ENCODE measurements around the gene NRM.

DNA sequence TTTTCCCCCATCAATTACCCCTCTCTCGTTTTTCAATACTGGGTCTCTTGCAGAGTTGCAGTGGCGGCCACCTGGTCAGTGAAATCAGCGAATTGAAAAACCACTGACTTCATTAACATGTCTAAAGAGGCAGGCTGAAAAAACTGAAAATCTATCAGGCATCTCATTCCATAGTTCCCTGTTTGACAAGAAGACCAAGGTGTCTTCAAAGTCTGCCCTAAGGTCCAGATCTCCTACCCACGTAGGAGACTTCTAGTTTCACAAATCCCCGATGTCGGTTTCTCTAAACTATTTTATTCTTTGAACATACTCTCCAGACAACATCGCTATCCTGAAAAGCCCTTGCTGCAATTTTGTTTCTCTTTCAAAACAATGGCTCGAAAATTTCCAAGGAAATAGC, 28.6 kb upstream of the NRM start:
- TF ChIP-seq, protein P1, sequence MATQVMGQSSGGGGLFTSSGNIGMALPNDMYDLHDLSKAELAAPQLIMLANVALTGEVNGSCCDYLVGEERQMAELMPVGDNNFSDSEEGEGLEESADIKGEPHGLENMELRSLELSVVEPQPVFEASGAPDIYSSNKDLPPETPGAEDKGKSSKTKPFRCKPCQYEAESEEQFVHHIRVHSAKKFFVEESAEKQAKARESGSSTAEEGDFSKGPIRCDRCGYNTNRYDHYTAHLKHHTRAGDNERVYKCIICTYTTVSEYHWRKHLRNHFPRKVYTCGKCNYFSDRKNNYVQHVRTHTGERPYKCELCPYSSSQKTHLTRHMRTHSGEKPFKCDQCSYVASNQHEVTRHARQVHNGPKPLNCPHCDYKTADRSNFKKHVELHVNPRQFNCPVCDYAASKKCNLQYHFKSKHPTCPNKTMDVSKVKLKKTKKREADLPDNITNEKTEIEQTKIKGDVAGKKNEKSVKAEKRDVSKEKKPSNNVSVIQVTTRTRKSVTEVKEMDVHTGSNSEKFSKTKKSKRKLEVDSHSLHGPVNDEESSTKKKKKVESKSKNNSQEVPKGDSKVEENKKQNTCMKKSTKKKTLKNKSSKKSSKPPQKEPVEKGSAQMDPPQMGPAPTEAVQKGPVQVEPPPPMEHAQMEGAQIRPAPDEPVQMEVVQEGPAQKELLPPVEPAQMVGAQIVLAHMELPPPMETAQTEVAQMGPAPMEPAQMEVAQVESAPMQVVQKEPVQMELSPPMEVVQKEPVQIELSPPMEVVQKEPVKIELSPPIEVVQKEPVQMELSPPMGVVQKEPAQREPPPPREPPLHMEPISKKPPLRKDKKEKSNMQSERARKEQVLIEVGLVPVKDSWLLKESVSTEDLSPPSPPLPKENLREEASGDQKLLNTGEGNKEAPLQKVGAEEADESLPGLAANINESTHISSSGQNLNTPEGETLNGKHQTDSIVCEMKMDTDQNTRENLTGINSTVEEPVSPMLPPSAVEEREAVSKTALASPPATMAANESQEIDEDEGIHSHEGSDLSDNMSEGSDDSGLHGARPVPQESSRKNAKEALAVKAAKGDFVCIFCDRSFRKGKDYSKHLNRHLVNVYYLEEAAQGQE (IDR thresholded peaks at IDR 0.05; ENCODE audit: insufficient replicate concordance, low read depth), result no peak
- TF ChIP-seq, protein P2, sequence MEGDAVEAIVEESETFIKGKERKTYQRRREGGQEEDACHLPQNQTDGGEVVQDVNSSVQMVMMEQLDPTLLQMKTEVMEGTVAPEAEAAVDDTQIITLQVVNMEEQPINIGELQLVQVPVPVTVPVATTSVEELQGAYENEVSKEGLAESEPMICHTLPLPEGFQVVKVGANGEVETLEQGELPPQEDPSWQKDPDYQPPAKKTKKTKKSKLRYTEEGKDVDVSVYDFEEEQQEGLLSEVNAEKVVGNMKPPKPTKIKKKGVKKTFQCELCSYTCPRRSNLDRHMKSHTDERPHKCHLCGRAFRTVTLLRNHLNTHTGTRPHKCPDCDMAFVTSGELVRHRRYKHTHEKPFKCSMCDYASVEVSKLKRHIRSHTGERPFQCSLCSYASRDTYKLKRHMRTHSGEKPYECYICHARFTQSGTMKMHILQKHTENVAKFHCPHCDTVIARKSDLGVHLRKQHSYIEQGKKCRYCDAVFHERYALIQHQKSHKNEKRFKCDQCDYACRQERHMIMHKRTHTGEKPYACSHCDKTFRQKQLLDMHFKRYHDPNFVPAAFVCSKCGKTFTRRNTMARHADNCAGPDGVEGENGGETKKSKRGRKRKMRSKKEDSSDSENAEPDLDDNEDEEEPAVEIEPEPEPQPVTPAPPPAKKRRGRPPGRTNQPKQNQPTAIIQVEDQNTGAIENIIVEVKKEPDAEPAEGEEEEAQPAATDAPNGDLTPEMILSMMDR (IDR thresholded peaks at IDR 0.05; ENCODE audit: insufficient read depth, low read length), result no peak
- no peak for TF ChIP-seq POLR2AphosphoS5 (IDR thresholded peaks at IDR 0.05; ENCODE audit: low read depth)
